ENCODE data around the gene NPC1.

- no peak for TF ChIP-seq CTCF (IDR thresholded peaks at IDR 0.05)
- no peak for TF ChIP-seq POLR2A (IDR thresholded peaks at IDR 0.05)
- no peak for TF ChIP-seq POLR2AphosphoS5 (IDR thresholded peaks at IDR 0.05)
- no peak for TF ChIP-seq EP300 (IDR thresholded peaks at IDR 0.05)
Observed at GRCh38 chr18:23580677-23581367, 5.5 kb downstream of the NPC1 start.

Measured in stomach (tissue), 4 donors.